NCI-H2081 (cell line): ENCODE results near the gene MMP15.
A peak's percentile ranks its signal among the peaks of the same experiment; 100 is the strongest.
"Not testable (repeated sequence)": the region's sequence is repeated elsewhere in the genome, so short reads cannot be mapped to it uniquely, and the experiment has no call there.

Experiments used
- DNase-seq, 2 experiments: peaks; one replicate each; lab custom pipeline; 2025; lab: John Stamatoyannopoulos, UW

Gene MMP15

DNA sequence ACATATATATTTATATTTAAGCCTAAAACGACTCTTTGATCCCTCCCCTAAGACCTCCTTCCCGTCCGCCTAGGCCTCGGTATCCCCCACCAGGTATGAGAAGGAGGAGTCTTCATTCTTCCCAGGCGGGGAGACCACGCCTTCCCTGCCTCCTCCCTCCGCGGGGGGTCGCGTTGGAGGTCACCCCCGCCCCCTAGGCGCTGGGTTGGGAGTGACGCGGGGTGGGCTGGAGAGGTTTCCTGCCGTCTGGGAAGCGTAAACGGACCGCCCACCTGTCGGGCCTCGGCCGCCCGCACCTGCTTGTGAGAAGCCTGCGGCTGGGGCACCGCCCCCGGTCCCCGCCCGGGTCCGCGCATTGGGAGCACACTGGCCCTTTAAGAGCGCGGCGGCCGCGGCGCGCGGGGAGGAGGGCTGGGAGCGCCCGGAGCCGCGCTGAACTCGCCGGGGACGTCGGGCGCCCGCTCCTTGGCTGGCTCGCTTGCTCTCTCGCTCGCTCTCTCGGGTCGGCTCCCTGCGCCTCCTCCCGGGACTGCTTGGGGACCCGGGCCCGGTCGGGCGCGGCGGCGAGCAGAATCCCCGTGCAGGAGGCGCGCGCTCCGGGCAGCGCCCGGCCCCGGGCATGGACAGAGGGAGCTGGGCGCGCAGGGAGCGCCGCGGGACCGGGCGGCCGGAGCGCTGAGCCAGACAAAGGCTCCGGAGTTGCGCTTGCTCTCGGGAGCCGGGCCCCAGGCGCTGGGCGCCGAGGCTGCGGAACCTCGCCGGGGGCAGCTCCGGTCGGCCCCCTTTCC, at the start of gene MMP15:
Gene MMP15, plus strand, starts transcription at position 404 of the 788 bp plus-strand sequence. CDS start 597 bp downstream, outside the sequence.
- DNase-seq, result peak; percentile 45 to 69

DNA sequence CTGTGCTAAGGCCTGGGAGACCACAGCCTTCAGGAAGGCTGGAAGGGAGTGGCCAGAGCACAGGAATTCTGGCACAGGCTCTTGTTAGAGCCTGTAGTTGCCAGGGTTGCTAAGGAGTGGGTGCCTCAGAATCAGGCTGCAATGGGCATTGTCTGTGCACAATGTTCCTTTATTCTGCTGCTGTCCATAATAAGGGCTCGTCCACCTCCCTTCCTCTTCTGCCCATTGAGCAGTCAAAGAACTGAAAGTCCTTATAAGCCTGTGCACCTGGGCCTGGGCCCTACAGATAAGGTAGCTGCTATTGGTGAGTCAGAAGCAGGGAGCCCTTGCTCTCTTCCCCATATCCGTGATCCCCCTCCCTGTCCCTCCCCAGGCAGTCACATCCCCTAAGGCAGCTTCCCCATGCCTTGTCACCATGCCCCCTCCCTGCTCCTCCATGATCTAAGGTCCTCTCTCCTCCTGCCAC, 49.2 kb upstream of the MMP15 start:
- DNase-seq, result no peak

DNA sequence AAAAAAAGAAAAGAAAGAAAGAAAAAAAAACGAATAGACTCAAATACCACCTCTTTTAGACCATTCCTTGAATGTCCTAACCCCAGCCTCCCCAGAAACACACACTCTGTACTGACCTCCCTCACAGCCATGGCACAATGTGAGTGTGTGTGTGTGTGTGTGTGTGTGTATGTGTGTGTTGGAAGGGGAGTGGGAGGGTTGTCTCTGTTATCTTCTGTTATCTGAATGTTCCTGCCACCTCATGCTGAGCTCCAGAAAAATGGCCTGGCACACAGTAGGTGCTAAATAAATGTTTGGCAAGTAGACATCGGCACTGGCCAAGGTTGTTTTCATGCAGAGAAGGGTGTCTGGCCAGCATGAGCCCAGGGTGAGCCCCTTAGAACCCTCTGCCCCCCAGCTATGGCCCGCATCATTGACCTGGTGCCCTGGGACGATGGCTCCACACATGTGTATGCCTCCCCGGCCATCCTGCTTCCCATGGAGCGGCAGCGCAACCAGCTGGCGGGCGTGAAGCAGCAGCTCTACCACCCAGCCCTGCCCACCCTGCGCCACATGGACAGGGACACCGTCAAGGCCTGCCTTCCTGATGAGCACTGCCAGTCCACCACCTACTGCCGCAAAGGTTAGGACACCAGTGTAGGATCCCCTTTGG, 48.0 kb upstream of the MMP15 start:
- no peak for DNase-seq

GRCh38 chr16:57978070-57978465, 47.5 kb upstream of the MMP15 start:
- DNase-seq, result not testable (repeated sequence)

GRCh38 chr16:57979006-57979585, 46.5 kb upstream of the MMP15 start:
- no peak for DNase-seq

DNA sequence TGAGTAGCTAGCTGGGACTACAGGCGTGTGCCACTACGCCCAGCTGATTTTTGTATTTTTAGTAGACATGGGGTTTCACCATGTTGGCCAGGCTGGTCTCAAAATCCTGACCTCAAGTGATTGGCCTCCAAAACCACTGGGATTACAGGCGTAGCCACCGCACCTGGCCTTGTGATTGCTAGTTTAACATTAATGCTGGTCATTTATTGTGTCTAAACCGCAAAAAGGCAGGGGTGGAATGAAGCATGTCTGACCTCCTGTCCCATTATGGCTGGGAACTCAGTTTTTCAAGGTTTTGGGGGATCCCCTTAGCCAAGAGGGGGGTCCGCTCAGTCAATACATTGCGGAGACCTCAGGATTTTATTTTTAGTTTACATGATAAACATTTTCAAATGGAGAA, 43.9 kb upstream of the MMP15 start:
- DNase-seq, result no peak

DNA sequence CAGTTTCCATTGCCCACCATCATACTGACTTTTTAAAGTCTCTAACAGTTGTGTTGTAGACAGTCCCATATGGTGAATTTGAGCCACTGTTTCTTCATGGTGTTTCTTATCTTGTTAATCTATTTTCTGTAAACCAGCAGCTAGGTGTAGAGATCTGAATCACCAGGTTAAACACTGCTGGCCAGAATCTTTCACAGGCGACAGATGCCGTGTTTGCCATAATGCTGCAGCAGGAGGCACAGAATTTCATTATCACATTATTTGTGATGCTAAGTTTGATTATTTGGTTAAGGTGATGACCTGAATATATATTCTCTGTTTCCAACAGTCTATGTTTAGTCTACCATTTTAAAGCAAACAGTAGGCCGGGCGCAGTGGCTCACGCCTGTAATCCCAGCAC, 43.2 kb upstream of the MMP15 start:
- no peak for DNase-seq

DNA sequence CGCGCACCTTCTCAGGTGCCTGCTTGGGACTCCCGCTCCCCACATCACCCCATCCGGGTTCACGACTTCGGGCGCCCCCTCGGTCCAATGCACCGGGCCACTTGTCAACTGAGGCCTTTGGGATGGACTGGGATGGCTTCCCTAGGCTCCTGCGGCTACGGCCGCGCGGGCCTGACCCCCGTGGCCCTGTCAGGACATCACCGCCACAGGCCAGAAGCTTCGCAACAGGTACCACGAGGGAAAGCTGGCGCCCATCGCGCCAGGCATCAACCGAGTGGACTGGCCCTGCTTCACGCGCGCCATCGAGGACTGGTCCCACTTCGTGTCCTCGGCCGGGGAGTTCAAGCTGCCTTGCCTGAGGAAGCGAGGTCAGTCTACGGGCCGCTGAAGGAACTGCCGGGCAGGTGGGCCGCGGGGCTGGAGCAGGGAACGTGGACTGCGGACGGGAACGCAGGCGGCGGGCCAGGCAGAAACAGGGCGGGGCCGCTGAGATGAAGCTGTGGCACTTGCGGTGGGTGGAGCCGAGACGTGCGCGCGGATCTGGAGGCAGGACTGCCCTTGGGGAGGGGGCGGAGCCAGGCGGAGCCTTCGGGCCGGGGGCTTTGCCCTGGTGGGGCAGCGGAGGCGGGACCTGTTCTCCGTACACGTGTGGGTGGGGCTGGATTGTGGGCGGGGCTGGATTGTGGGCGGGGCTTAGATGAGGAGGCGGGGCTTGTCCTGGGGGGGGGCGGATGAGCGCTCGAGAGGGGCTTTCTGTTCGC, 40.9 kb upstream of the MMP15 start:
- DNase-seq, result no peak

DNA sequence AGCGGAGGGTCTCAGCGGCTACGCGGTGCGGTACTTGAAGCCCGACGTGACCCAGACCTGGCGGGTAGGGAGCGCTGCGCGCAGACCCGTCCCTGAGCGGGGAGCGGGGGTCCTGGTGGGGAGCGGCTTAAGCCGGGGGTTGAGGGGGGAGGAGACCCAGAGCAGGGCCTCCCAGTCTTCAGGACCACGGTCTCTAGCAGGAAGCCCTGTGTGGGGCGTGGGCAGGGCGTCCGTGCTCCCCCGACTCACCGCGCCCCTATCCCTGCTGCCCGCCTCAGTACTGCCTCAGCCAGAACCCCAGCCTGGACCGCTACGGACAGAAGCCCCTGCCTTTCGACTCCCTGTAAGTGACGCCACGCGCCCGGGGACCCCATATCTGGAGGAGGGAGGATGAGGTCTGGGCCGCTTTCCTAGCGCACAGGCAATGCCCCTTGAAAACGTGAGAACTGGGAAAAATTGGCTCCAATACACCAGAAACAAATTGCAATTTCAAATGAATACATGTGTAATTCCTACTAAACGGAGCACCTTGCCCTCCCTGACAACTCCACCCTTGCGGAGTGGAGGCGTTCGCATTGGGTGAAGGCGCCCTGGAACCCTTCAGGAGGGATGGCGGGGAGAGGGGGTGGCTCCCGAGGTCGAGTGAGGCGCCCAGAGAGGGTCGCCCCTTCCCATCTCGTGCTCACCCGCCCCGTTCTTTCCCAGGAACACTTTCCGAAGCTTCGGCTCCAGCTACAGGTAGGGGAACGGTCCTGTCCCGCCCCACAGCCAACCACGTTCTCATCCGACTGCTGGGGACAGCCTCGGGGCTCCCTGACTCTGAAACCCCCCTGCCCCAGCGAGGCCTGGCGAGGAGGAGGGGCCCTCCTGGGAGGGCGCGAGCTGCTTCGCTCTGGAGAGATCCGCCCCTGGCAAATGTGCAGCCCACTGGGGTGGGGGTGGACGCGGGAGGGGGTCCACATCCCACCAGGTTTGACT, 40.1 kb upstream of the MMP15 start:
- no peak for DNase-seq

- no peak for DNase-seq
Measured at GRCh38 chr16:57986196-57986595, 39.4 kb upstream of the MMP15 start.

DNA sequence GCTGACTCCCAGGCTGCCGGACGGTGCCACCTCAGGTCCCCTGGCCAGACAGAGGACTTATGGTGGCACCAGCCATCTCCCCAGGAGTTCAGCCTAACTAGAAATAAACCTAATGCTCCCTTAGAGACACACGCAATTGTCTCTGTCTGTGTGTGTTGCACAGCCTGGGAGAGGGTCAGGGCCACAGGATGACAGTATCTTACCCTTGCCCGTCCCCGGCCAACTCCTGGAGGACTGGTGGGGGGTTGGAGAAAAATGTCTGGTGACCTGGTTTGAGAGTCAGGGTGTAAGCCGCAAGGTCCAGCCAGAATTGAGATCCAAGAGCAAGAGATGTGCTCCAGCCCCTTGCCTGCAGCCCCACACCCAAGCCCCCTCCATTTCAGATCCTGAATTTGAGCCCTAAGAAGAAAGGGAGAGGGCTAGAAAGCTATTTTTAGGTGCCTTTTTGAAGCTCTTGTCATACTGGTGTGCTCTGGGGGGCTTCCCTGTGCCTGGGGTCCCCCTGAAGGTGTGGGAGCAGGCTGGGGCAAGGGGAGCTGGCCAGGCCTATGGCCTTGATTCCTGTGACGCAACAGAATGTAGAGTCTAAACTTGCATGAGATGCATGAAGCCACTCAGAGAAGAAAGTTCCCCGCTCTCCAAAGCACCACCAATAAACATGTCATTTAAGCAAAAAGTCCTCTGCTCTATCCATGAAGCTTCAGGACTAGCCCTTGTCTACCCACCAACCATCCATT, 37.9 kb upstream of the MMP15 start:
- no peak for DNase-seq

- DNase-seq, result no peak
Measured at GRCh38 chr16:57988929-57989328, 36.6 kb upstream of the MMP15 start.

- DNase-seq, result no peak
Measured at GRCh38 chr16:57991551-57992059, 33.9 kb upstream of the MMP15 start.

GRCh38 chr16:57992084-57992483, 33.5 kb upstream of the MMP15 start:
- DNase-seq, result no peak

DNA sequence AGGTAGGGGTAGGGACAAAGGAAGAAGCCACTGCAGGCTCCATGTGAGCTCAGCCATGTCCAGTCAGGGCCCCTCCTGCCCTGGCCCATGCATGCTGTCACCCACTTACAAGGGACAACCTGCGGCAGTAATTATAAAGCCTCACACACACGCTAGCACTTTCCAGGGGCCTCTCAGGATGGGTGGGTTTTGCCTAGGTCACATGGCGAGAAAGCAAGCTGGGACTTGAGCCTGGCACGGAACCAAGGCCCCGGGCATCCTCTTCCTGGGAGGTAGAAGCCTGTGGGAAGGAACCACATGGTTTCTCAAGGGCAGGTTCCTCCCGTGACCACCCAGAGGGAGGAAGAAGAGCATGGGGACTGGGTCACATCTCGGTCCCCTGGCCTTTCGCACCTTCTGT, 32.1 kb upstream of the MMP15 start:
- peak in 1 of 2 experiments; percentile 31 for DNase-seq

DNA sequence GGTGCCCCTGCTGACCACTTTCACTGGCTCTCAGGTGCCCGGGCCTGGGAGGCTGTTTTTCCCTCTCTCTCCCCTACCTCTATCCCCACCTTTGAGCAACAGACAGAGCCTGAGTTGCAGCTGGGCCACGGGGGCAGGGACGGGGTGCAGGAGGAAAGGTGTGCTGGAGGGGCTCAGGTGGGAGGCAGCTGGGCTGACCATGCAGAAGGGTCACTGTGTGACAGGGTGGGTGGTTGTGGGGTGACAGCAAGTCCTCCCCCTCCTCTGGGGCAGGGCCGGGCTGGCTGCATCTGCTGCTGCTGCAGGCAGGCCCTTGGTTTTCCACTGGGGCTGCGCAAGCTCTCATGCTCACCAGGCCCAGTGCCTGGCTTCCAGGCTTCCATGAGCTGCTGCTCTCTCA, 31.7 kb upstream of the MMP15 start:
- no peak for DNase-seq

DNA sequence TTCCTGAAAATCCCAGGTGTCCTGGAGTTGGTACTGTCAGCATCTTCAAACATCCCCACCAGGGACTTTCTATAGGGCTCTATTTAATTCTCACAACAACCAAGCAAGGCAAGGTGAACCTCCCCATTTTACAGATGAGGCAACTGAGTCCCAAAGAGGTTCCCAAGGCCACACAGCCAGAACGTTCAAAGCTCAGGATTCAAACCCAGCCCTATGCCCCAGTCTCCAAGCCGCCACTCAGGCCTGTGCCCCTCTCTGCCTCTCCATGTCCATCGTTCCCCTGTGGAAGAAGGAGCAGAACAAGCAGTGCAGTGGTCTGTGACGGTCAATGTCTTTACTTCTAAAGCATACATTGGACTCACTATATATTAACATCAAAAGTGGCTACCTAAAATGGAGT, 31.2 kb upstream of the MMP15 start:
- no peak for DNase-seq

GRCh38 chr16:57994778-57995177, 30.8 kb upstream of the MMP15 start:
- peak in 1 of 2 experiments; percentile 21 for DNase-seq

DNA sequence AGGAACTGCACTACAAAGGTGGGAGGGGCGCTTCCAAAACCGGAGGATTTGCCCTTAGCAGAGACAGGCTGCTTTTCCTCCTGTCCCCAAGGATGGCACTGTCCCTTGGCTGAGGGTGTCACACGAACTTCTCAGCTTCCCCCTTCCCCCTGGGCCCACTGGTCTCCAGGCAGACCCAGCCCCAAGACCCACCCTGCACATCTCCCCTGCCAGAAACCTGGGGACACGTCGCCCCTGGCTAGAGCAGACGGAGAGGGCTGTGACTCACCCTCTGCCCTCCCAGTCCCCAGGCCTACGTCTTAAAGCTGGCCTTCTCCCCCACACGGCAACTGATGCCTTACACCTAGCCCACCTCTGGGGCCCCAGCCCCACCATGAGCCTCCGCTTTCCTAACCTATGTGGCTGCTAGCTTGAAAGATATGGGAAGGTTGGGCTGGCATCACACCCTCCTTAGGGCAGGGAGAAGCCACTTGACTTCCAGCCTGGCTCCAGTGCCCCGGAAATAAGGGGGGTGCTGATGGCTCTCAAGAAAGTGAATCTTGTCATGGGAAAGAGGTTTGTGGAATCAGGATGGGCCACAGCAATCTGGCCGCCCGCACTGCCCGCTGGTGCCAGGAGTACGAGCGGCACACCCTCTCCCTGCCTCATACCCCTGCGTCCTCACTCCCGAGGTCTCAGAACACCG, 29.7 kb upstream of the MMP15 start:
- no peak for DNase-seq
